Suppressor macrophage treated with lipopolysaccharide for 4 hours (primary cell): ENCODE data around the gene MAP7D3.
"Not testable (repeated sequence)": the region's sequence is repeated elsewhere in the genome, so short reads cannot be mapped to it uniquely, and the experiment has no call there.

Experiments used
- DNase-seq: peaks from one replicate; pipeline ENCODE4 v3.0.0-alpha.2; 2020

MAP7D3 gene, protein sequence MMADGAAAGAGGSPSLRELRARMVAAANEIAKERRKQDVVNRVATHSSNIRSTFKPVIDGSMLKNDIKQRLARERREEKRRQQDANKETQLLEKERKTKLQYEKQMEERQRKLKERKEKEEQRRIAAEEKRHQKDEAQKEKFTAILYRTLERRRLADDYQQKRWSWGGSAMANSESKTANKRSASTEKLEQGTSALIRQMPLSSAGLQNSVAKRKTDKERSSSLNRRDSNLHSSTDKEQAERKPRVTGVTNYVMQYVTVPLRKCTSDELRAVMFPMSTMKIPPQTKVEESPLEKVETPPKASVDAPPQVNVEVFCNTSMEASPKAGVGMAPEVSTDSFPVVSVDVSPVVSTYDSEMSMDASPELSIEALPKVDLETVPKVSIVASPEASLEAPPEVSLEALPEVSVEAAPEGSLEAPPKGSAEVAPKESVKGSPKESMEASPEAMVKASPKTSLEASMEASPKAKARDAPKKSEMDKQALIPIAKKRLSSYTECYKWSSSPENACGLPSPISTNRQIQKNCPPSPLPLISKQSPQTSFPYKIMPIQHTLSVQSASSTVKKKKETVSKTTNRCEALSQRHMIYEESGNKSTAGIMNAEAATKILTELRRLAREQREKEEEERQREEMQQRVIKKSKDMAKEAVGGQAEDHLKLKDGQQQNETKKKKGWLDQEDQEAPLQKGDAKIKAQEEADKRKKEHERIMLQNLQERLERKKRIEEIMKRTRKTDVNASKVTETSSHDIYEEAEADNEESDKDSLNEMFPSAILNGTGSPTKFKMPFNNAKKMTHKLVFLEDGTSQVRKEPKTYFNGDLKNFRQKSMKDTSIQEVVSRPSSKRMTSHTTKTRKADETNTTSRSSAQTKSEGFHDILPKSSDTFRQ

GRCh38 chrX:136251041-136251991 lies at the start of gene MAP7D3:
Gene MAP7D3, minus strand, starts transcription at chrX:136251400. Its CDS starts 42 bp downstream, at chrX:136251358.
- DNase-seq: peak; percentile 67

DNA sequence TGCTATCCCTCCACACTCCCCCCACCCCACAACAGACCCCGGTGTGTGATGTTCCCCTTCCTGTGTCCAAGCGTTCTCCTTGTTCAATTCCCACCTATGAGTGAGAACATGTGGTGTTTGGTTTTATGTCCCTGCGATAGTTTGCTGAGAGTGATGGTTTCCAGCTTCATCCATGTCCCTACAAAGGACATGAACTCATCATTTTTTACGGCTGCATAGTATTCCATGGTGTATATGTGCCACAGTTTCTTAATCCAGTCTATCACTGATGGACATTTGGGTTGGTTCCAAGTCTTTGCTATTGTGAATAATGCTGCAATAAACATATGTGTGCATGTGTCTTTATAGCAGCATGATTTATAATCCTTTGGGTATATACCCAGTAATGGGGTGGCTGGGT lies 49.5 kb upstream of the MAP7D3 start, which contains the start of gene ADGRG4:
ADGRG4 (plus strand) TSS at position 243 of the 400 bp plus-strand sequence. CDS start 7,815 bp downstream, outside the sequence.
- not testable (repeated sequence) for DNase-seq

- DNase-seq: no peak
These were observed 44.2 kb upstream of the MAP7D3 start for GRCh38 chrX:136295380-136295779.

DNA sequence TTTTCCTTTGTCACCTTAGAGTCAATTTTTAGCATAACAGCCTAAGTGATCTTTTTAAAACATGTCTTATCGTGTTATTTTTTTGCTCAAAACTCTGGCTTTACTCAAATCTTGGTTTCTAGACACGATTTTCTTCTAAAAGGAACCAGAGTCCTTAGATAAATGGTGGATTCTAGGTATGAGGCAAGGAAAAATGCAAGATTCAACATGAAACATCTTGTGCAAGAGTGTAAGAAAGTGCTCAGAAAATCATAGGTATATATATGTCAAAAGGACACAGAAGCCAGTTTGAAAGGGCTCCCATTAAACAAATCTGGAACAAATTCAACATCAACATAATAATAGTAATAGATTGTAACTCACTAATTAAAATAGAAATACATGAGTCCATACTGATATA lies 41.5 kb upstream of the MAP7D3 start:
- no peak for DNase-seq

DNA sequence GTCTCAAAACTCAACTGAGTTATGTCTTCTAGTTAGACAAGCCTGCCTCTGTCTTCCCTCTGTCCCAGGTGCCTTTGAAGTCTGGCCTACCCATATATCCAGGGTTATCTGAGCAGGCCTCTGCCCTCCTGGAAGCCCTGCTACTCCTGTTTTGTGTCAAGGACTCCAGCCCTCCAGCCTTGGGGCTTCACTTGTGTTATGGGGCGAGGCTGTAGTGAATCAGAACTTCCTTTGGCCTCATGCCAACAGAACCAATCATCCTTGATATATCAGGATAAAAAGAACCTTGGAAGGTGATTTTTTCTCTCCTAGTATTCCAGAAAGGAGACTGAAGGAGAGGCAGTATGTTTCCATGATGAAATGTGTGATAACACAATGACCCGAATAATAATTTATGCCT lies 40.6 kb upstream of the MAP7D3 start:
- DNase-seq: no peak

DNA sequence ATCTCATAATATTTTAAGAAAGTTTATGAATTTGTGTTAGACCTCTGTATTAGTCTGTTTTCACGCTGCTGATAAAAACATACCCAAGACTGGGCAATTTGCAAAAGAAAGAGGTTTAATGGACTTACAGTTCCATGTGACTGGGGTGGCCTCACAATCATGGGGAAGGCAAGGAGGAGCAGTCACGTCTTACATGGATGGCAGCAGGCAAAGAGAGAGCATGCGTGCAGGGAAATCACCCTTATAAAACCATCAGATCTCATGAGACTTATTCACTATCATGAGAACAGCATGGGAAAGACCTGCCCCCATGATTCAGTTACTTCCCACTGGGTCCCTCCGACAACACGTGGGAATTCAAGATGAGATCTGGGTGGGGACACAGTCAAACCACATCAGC lies 35.2 kb upstream of the MAP7D3 start:
- DNase-seq: not testable (repeated sequence)

- no peak for DNase-seq
These were observed 24.4 kb upstream of the MAP7D3 start for GRCh38 chrX:136275553-136275952.

GRCh38 chrX:136273986-136274385 lies 22.8 kb upstream of the MAP7D3 start:
- no peak for DNase-seq

DNA sequence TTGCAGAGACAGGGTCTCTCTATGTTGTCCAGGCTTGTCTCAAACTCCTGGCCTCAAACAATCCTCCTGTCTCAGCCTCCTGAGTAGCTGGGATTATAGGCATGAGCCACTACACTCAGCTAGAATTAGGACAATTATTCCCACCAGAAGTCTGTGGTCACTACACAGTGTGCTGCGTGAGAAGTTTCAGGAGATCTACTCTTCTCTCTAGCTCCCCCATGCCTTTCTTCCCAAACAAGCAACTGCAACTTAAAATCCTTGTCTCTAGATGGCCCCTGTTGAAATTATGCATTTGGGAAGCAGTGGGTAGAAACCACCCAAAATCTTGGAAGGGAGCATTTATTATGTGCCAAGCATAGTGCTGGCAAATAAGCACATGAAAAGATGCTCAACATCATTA lies 21.1 kb upstream of the MAP7D3 start:
- no peak for DNase-seq

- peak; percentile 23 for DNase-seq
These were observed 20.1 kb upstream of the MAP7D3 start for GRCh38 chrX:136271300-136271699.

GRCh38 chrX:136269921-136270320 lies 18.7 kb upstream of the MAP7D3 start:
- no peak for DNase-seq

DNA sequence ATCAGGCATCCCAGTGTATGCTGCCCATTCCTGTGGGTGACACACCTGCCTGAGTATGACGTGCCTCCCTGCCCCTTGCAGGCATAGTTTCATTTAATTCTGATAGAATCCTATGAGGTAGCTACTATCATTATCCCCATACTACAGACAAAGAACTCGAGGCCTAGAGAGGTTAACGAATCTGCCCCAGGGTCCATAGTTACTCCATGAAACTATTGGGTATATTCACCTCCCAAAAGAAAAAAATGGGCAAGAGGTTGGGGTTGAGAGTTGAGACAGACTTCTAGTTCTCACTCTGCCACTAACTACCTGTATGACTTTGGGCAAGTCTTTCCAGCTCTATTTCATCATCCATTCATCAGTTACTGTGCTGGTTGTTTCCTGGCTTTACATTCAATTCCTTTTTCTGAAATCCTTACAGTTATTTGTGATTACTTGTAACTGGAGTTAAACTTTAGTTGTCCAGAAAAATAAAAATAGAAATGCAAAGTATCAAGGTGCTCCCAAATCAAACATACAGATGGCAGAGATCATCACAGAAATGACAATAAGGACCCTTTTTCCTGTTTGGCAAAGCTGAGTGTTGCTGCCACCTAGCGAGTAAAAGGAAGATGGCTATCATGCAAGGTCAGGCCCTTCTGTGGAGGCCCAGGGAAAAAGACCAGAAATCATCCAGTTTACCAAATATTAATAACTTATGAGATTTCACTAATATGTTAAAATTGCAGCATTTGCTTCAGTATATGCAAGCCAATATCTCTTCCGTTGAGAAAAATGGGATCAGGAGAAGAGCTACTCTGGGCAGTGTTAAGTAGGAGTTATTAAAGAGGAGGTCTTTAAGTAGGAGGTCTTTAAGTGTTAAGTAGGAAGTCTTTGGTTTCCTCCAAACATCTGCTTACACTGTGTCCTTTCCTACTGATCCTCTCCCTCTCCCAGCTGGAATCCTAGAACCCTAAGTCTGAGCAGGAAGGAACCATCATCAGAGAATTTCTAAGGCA lies 17.1 kb upstream of the MAP7D3 start:
- DNase-seq: peak; percentile 31

DNA sequence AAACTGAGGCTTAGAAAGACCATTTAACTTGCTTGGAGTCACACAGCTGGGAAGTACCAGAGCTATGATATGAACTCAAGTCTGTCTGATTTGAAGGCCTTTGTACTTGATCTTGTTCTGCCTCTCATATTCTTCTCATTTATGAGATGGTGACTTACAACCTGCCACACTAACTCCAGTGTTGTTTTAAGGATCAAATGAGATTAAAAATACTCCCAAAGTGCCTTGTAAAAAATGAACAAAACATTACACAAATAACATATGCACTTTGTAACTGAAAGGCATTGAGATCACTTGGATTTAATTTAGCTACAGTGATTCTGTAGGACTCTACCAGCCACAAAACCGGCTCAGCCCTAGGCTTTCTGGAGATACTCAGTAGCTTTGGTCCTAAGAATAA lies 15.6 kb upstream of the MAP7D3 start:
- DNase-seq: no peak

DNA sequence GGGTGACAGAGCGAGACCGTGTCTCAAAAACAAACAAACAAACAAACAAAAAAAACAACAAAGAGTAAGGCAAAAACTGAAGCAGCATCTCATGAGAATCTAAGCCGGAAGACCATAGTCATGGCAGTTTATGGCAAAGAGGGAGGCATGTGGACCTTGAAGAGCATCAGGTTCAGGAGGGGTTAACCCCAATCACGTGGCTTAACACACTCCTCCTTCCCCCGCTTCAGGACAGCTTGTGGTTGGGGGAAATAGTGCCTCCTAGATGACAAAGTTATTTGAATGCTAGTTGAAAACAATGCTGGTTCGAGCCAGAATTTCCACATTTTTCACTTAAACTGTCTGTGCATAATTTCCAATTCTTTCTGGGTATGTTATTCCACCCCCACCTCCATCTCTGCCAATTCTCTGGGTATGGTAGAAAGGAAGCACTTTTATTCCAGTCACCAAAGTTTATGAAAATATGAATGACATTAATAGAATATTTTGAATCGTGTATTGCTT lies 11.7 kb upstream of the MAP7D3 start:
- no peak for DNase-seq

GRCh38 chrX:136262243-136262642 lies 11.0 kb upstream of the MAP7D3 start:
- no peak for DNase-seq

DNA sequence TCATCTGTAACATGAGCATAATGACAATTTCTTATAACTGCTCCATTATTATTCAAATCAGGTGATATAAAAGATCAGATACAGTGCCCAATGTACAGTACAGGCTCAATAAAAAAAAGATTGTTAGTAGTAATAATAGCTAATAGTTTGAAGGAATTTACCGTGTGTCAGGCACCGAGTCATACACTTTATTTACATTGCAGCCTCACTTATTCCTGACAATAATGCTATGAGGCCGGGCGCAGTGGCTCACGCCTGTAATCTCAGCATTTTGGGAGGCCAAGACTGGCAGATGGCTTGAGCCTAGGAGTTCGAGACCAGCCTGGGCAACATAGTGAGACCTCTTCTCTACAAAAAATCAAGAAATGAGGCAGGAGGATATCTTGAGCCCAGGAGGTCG lies 10.1 kb upstream of the MAP7D3 start:
- no peak for DNase-seq

DNA sequence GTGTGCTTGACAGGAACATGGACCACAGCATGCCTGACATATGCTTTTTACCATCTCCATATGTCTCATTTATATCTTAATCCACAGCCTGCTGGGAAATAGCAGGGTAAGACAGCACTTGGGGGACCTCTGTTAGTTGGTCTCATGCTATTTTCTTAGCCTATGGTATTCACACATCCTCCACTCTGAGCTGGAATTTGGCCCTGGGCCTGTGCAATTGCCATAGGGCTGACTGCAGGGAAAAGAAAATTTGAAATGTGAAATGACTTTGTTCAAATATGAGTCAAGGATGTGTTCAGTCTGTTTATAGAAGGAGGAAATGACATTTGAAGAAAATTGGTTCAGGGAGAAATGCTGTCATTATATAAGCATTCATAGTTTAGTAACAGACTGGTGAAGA lies 9.6 kb upstream of the MAP7D3 start:
- DNase-seq: no peak

- peak; percentile 12 for DNase-seq
These were observed 8.3 kb upstream of the MAP7D3 start for GRCh38 chrX:136259543-136259942.

DNA sequence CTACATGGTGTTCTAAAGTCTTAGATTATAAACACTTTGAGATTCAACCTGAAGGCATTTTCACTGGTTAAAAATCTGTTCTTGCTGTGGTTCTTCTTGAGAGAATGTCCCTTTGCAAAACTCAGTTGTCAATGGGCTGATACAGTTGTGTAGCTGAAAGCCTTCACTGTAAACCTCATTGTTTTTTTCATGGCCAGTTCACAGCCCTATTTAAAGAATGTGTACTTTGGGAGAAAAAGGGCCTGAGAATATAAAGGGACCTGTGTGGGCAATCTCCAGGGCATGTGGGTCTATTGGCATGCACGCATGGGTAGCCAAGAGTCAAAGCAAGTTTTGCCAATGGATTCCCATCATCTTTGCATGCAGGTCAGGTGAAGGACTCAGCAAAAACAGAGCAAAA lies 7.8 kb upstream of the MAP7D3 start:
- no peak for DNase-seq

DNA sequence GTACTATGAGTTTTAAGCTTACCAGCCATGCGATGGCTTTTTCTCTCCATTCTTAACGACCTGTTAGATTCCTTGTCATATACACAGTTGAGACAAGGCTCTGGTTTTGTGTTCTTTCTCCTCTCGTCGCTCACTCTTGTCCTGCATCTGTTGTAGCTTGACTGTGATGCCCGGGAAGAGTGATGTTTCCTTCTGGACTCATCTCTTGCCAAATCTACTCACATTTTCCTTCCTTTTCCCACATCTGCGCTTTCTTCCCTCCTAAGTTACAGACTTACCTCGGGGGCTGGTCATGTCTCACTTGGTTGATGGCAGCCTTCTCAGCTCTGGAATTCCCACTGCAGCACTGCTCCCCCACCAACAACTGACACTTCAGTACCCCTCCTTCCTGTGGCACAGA lies 4.8 kb upstream of the MAP7D3 start:
- DNase-seq: no peak

DNA sequence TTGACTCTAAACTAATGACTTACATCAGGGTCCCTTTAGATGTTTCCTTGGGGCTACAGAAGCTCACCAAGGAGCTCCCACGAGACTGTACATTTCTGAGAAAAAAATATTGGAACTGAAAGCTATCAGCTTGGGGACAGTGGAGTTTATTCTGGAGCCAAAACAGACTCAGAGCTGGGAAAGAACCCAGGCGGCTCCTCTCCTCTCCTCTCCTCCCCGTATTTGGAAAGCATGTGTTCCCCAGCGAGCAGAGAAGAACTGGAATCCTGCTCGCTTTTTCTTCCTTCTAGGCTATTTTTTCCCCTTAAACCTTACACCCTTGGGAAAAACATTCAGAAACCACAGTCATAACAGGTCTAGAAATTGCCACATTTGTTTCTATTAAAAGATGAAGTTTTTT lies 4.3 kb upstream of the MAP7D3 start:
- DNase-seq: no peak
